ENCODE results near the gene OR52A5.
"Not testable (repeated sequence)": the region's sequence is repeated elsewhere in the genome, so short reads cannot be mapped to it uniquely, and the experiment has no call there.

Gene OR52A5

GRCh38 chr11:5154657-5155056, 16.5 kb upstream of the OR52A5 start, which contains the start of gene OR52A1:
TSS of gene OR52A1 (minus strand) at chr11:5154757. CDS start at chr11:5152369, 2,388 bp downstream.
- DNase-seq (ENCODE audit: low read depth) = no peak
- no peak within 1 kb of the TSS for H3K4me3 ChIP-seq (ENCODE audit: low read depth, low read length)
- no peak for TF ChIP-seq CTCF (IDR thresholded peaks at IDR 0.05; ENCODE audit: control insufficient read depth, extremely low read depth, insufficient read depth)

- H3K4me3 ChIP-seq (ENCODE audit: low read depth, low read length) = no peak overlapping the region
- no peak for DNase-seq (ENCODE audit: low read depth)
- TF ChIP-seq CTCF (IDR thresholded peaks at IDR 0.05; ENCODE audit: control insufficient read depth, extremely low read depth, insufficient read depth) = no peak
Measured at GRCh38 chr11:5153574-5154431, 15.6 kb upstream of the OR52A5 start.

GRCh38 chr11:5151713-5152153, 13.6 kb upstream of the OR52A5 start:
- no peak overlapping the region for H3K4me3 ChIP-seq (ENCODE audit: low read depth, low read length)
- no peak for TF ChIP-seq CTCF (IDR thresholded peaks at IDR 0.05; ENCODE audit: control insufficient read depth, extremely low read depth, insufficient read depth)
- DNase-seq (ENCODE audit: low read depth) = no peak

- not testable (repeated sequence) for DNase-seq (ENCODE audit: low read depth); H3K4me3 ChIP-seq (ENCODE audit: low read depth, low read length)
Measured at GRCh38 chr11:5144206-5144605, 6.0 kb upstream of the OR52A5 start.

GRCh38 chr11:5137014-5137413, 1.1 kb downstream of the OR52A5 start:
- no peak overlapping the region for H3K4me3 ChIP-seq (ENCODE audit: low read depth, low read length)
- DNase-seq (ENCODE audit: low read depth) = no peak
- TF ChIP-seq CTCF (IDR thresholded peaks at IDR 0.05; ENCODE audit: control insufficient read depth, extremely low read depth, insufficient read depth) = no peak

GRCh38 chr11:5136261-5136660, 1.9 kb downstream of the OR52A5 start:
- no peak overlapping the region for H3K4me3 ChIP-seq (ENCODE audit: low read depth, low read length)
- TF ChIP-seq CTCF (IDR thresholded peaks at IDR 0.05; ENCODE audit: control insufficient read depth, extremely low read depth, insufficient read depth) = no peak
- peak; percentile 25 for DNase-seq (ENCODE audit: low read depth)

GRCh38 chr11:5131584-5132335, 6.4 kb downstream of the OR52A5 start:
- DNase-seq (ENCODE audit: low read depth) = no peak
- H3K4me3 ChIP-seq (ENCODE audit: low read depth, low read length) = no peak overlapping the region
- no peak for TF ChIP-seq CTCF (IDR thresholded peaks at IDR 0.05; ENCODE audit: control insufficient read depth, extremely low read depth, insufficient read depth)

Measured in LNCaP clone FGC (cell line).